Osteoblast (primary cell): Measurements from ENCODE around the gene EXOSC2. TPM values are rescaled to one million over a fixed set of nuclear protein-coding genes. Genes with fewer than 3 reads are reported as not detected.
A peak's percentile ranks its signal among the peaks of the same experiment; 100 is the strongest.

Source experiments
- DNase-seq: peaks from one replicate; pipeline ENCODE4 v3.0.0; 2011; ENCODE audit warnings: low spot score, mixed read lengths; ENCODE audit not compliant: insufficient read length; ENCODE audit errors: missing footprints
- H2AFZ ChIP-seq: 2 replicates; pipeline ENCODE4 v1.6.0; 2011; ENCODE audit warnings: mild to moderate bottlenecking, low read length
- H3K27ac ChIP-seq: 2 replicates; pipeline ENCODE4 v1.5.1; 2011; ENCODE audit warnings: mild to moderate bottlenecking, low read depth, low read length, moderate library complexity
- H3K27me3 ChIP-seq: 2 replicates; pipeline ENCODE4 v1.6.0; 2012; ENCODE audit warnings: mild to moderate bottlenecking, control low read depth, inconsistent platforms, low read length, moderate library complexity; ENCODE audit not compliant: insufficient read depth
- H3K36me3 ChIP-seq: 2 replicates; pipeline ENCODE4 v1.5.1; 2011; ENCODE audit warnings: mild to moderate bottlenecking, low read length, control low read depth, moderate library complexity; ENCODE audit not compliant: insufficient read depth
- H3K4me1 ChIP-seq: 2 replicates; pipeline ENCODE4 v1.5.1; 2011; ENCODE audit warnings: mild to moderate bottlenecking, low read length, control low read depth, moderate library complexity; ENCODE audit not compliant: insufficient read depth
- H3K4me2 ChIP-seq: 2 replicates; pipeline ENCODE4 v1.6.0; 2011; ENCODE audit warnings: mild to moderate bottlenecking, low read length; ENCODE audit not compliant: insufficient read depth
- H3K4me3 ChIP-seq: fragments of 200-600 bp; sonication (generic); 3 replicates; pipeline ENCODE4 v1.5.1; 2012; ENCODE audit warnings: mild to moderate bottlenecking, low read length, inconsistent platforms; ENCODE audit not compliant: insufficient read depth
- H3K79me2 ChIP-seq: 2 replicates; pipeline ENCODE4 v1.6.0; 2012; ENCODE audit warnings: mild to moderate bottlenecking, low read length, control low read depth, inconsistent platforms; ENCODE audit not compliant: insufficient read depth
- H3K9me3 ChIP-seq: 2 replicates; pipeline ENCODE4 v1.5.1; 2011; ENCODE audit warnings: low read depth, low read length, control low read depth
- H4K20me1 ChIP-seq: 2 replicates; pipeline ENCODE4 v1.6.0; 2012; ENCODE audit warnings: mild to moderate bottlenecking, low read length, control low read depth; ENCODE audit not compliant: insufficient read depth
- total RNA-seq: library from RNA; depleted of rRNA; stranded (reverse); fragments of >200 nt; gene quantifications from 2 replicates; pipeline ENCODE4 v1.2.3, GENCODE V29; 2012
- TF ChIP-seq, protein P1 (sequence below): IDR thresholded peaks from 2 replicates; pipeline ENCODE4 v1.5.1; 2011; ENCODE audit warnings: mild to moderate bottlenecking, low read depth, low read length, moderate library complexity; ENCODE audit errors: extremely low read depth

Gene EXOSC2
- total RNA-seq, 1 donor: 22.1 TPM

DNA sequence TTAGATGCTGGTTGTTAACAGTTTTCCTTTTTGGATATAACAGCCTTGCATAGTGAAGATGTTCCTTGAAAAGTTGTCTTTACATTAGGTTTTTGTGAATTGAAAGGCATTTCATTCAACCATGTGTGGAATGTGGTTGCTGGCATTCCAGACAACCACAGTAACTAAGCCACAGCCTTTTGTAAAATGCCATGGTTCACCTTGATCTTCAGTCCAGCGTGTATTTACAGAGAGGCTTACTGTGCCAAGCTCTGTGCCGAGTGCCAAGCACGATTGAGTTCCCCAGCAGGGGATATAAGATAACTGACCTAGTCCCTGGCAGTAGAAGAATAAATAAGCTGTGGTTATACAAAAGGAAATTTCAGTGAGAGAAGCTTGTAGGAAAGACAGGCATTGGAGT is 4.9 kb downstream of the EXOSC2 start:
- peaks cover 42% of the 10 kb centered on the region for H3K79me2 ChIP-seq
- no peak for DNase-seq
- peaks cover 7% of the 10 kb centered on the region for H4K20me1 ChIP-seq
- no peak overlapping the region for H3K4me3 ChIP-seq
- no peaks in the 10 kb centered on the region for H3K9me3 ChIP-seq
- no peak overlapping the region for H2AFZ ChIP-seq
- H3K4me1 ChIP-seq: peaks cover 28% of the 10 kb centered on the region
- H3K4me2 ChIP-seq: no peak overlapping the region
- peaks cover 57% of the 10 kb centered on the region for H3K36me3 ChIP-seq
- TF ChIP-seq, protein P1, sequence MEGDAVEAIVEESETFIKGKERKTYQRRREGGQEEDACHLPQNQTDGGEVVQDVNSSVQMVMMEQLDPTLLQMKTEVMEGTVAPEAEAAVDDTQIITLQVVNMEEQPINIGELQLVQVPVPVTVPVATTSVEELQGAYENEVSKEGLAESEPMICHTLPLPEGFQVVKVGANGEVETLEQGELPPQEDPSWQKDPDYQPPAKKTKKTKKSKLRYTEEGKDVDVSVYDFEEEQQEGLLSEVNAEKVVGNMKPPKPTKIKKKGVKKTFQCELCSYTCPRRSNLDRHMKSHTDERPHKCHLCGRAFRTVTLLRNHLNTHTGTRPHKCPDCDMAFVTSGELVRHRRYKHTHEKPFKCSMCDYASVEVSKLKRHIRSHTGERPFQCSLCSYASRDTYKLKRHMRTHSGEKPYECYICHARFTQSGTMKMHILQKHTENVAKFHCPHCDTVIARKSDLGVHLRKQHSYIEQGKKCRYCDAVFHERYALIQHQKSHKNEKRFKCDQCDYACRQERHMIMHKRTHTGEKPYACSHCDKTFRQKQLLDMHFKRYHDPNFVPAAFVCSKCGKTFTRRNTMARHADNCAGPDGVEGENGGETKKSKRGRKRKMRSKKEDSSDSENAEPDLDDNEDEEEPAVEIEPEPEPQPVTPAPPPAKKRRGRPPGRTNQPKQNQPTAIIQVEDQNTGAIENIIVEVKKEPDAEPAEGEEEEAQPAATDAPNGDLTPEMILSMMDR: no peak
- no peaks in the 10 kb centered on the region for H3K27me3 ChIP-seq
- H3K27ac ChIP-seq: peak overlapping the region; percentile 34

DNA sequence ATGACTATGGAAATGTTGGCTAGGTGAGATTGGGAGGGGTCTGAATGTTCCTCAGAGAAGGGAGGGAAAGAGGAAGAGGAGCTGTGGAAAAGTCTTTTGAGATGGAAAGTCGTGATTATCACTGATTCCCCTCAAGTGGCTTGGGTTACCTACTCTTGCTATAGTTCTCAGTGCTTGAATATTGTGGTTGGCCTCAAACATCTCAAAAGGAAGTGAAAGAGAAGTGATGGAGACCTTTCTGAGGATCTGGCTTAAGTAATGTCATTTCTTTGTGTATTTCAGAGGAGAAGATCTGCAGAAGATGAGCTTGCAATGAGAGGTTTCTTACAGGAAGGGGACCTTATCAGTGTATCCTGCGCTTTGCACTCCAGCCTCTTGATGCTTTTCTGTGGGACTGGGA is 5.5 kb downstream of the EXOSC2 start:
- Histone ChIP-seq H3K36me3 (peaks cover 62% of the 10 kb centered on the region), H3K4me3 (no peak overlapping the region), H3K4me2 (no peak overlapping the region), H3K79me2 (peaks cover 37% of the 10 kb centered on the region), H3K27ac (no peak overlapping the region), H3K27me3 (no peaks in the 10 kb centered on the region), H4K20me1 (peaks cover 7% of the 10 kb centered on the region), H3K4me1 (peaks cover 26% of the 10 kb centered on the region), H2AFZ (no peak overlapping the region), H3K9me3 (no peaks in the 10 kb centered on the region)
- TF ChIP-seq, protein P1: no peak
- DNase-seq: no peak

DNA sequence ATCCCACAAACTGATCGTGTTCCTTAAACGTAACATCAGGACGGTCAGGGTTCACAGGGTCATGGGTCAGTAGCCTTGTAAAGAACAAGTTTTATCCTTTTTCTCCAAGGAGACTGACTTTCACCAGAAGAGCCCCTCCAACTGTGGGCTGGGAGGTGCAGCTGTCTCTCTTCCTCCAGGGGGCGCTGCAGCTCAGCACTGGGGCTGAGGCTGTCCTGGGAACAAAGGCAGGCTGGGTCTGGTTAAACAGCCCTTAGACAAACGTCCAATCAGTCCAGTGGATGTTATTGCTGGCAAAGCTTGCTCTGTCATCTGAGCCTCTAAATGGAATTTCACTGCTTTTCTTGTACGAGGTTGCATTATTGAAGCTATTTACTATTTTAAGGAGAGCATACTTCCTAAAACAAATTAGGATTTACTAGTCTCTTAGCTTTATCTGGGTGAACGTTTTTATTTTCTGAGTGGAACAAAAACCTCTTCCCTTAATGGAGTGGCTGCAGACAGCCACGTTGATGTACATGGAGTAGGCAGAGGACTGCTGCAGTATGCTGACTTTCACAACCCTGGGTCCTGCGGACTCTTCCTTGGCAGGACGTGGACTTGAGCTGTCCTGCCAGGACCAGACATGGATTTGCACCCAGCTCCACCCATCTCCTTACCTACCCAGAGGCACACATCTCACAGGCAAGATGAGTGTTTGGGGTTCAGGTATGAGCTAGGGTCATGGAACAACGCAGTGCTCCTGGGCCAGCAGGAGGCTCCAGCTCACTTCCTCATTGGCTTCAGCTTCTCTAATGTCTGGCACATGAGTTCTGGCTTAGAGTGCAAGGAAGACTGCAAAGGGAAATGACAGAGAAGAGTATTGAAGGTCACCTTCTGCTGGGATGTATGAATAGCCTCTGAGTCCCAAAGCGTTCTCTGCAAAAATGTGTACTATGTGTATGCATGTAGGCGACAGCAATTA is 7.8 kb downstream of the EXOSC2 start:
- no peaks in the 10 kb centered on the region for H3K27me3 ChIP-seq
- TF ChIP-seq, protein P1: peak; percentile 100
- H3K9me3 ChIP-seq: no peaks in the 10 kb centered on the region
- H3K36me3 ChIP-seq: peaks cover 62% of the 10 kb centered on the region
- H2AFZ ChIP-seq: no peak overlapping the region
- no peak overlapping the region for H3K4me3 ChIP-seq
- H3K4me2 ChIP-seq: peak overlapping the region; percentile 8
- peaks cover 15% of the 10 kb centered on the region for H3K4me1 ChIP-seq
- H3K79me2 ChIP-seq: peaks cover 16% of the 10 kb centered on the region
- peak overlapping the region; percentile 54 for H3K27ac ChIP-seq
- peaks cover 7% of the 10 kb centered on the region for H4K20me1 ChIP-seq
- peak; percentile 93 for DNase-seq

DNA sequence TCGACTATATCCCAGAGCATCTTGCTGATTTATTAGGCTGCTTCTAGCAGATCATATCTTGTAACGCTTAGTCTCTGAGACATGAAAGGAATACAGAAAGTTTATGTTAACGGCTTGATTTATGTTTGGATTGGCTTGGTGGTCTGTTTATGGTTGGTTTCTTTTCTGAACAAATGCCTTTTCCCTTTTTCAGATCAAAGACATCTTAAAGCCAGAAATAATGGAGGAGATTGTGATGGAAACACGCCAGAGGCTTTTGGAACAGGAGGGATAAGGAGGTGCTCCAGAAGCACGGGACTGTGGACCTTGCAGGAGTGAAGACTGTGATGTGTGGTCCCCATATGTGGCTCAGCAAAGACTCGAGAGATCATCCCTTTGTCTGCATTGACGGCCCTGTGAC is 9.9 kb downstream of the EXOSC2 start:
- no peak overlapping the region for H3K27ac ChIP-seq
- H3K79me2 ChIP-seq: peaks cover 5% of the 10 kb centered on the region
- H3K4me1 ChIP-seq: peaks cover 16% of the 10 kb centered on the region
- H3K27me3 ChIP-seq: no peaks in the 10 kb centered on the region
- H4K20me1 ChIP-seq: peaks cover 7% of the 10 kb centered on the region
- H3K36me3 ChIP-seq: peaks cover 44% of the 10 kb centered on the region
- H3K4me2 ChIP-seq: no peak overlapping the region
- H3K9me3 ChIP-seq: no peaks in the 10 kb centered on the region
- no peak overlapping the region for H2AFZ ChIP-seq
- no peak overlapping the region for H3K4me3 ChIP-seq
- DNase-seq: no peak
- TF ChIP-seq, protein P1: no peak
